Suprapubic skin (tissue), 4 donors: ENCODE data around the gene EML4. TPM values are rescaled to one million over a fixed set of nuclear protein-coding genes. Genes with fewer than 3 reads are reported as not detected.

Experiments
- DNase-seq, 2 donors: peaks; one replicate each; pipeline ENCODE4 v3.0.0-alpha.2; 2019; ENCODE audit warnings: low spot score in 2 of 2
- H3K27ac ChIP-seq: fragments of 200-600 bp; sonication (generic); one replicate; pipeline ENCODE4 v1.5.1; 2019
- H3K27me3 ChIP-seq: fragments of 200-600 bp; sonication (generic); one replicate; pipeline ENCODE4 v1.5.1; 2019
- H3K36me3 ChIP-seq: fragments of 200-600 bp; sonication (generic); one replicate; pipeline ENCODE4 v1.5.1; 2019
- H3K4me1 ChIP-seq: fragments of 200-600 bp; sonication (generic); one replicate; pipeline ENCODE4 v1.5.1; 2019
- H3K4me3 ChIP-seq: fragments of 200-600 bp; sonication (generic); one replicate; pipeline ENCODE4 v1.5.1; 2019; ENCODE audit warnings: mild to moderate bottlenecking
- H3K9me3 ChIP-seq: fragments of 200-600 bp; sonication (generic); one replicate; pipeline ENCODE4 v1.5.1; 2019
- EP300 ChIP-seq: sonication (generic); formaldehyde crosslinking; IDR thresholded peaks from one replicate; pipeline ENCODE4 v1.6.1; 2017; ENCODE audit warnings: antibody characterized with exemption
- POLR2A ChIP-seq, 2 donors: fragments of 450-650 bp; IDR thresholded peaks; one replicate each; pipeline ENCODE4 v1.6.1; 2017; ENCODE audit warnings: antibody characterized with exemption in 2 of 2, mild to moderate bottlenecking in 2 of 2, moderate library complexity in 2 of 2
- POLR2AphosphoS5 ChIP-seq, 3 donors: sonication (generic); formaldehyde crosslinking; IDR thresholded peaks; one replicate each; pipeline ENCODE4 v1.6.1; 2017; ENCODE audit warnings: antibody characterized with exemption in 3 of 3
- WGBS: methylation state at CpG from one replicate; pipeline ENCODE4 v1.1.5; 2018; 5-methylcytosine and 5-hydroxymethylcytosine counted together
- total RNA-seq, 4 donors: library from RNA; depleted of rRNA; stranded (reverse); fragments of >200 nt; gene quantifications; one replicate each; pipeline ENCODE4 v1.1.0, GENCODE V29; 2016
- TF ChIP-seq, protein P1 (sequence below), 2 donors: fragments of 200-600 bp in 1 of 2; fragments of 450-650 bp in 1 of 2; sonication (generic) in 1 of 2; IDR thresholded peaks; one replicate each; pipeline ENCODE4 v1.5.1; 2016 to 2019; ENCODE audit warnings: antibody characterized with exemption in 2 of 2, mild to moderate bottlenecking in 1 of 2, moderate library complexity in 1 of 2

Gene EML4
- total RNA-seq, 4 donors from 2014 or later = 38.9 to 67.1 (median 43.3) TPM

- WGBS = 71% methylated on average over 1 of the region's 1 CpG
- no peaks in the 10 kb centered on the region for H3K36me3 ChIP-seq
- no peak overlapping the region for H3K4me3 ChIP-seq
- no peak for DNase-seq
- no peak for TF ChIP-seq POLR2A (IDR thresholded peaks at IDR 0.05)
- no peak for TF ChIP-seq POLR2AphosphoS5 (IDR thresholded peaks at IDR 0.05)
- TF ChIP-seq, protein P1, sequence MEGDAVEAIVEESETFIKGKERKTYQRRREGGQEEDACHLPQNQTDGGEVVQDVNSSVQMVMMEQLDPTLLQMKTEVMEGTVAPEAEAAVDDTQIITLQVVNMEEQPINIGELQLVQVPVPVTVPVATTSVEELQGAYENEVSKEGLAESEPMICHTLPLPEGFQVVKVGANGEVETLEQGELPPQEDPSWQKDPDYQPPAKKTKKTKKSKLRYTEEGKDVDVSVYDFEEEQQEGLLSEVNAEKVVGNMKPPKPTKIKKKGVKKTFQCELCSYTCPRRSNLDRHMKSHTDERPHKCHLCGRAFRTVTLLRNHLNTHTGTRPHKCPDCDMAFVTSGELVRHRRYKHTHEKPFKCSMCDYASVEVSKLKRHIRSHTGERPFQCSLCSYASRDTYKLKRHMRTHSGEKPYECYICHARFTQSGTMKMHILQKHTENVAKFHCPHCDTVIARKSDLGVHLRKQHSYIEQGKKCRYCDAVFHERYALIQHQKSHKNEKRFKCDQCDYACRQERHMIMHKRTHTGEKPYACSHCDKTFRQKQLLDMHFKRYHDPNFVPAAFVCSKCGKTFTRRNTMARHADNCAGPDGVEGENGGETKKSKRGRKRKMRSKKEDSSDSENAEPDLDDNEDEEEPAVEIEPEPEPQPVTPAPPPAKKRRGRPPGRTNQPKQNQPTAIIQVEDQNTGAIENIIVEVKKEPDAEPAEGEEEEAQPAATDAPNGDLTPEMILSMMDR (IDR thresholded peaks at IDR 0.05) = no peak
- no peak for TF ChIP-seq EP300
- H3K4me1 ChIP-seq = peaks cover 16% of the 10 kb centered on the region
- H3K27ac ChIP-seq = no peak overlapping the region
- H3K27me3 ChIP-seq = no peaks in the 10 kb centered on the region
- H3K9me3 ChIP-seq = no peaks in the 10 kb centered on the region
Measured at GRCh38 chr2:42228101-42228500, 58.9 kb downstream of the EML4 start.

DNA sequence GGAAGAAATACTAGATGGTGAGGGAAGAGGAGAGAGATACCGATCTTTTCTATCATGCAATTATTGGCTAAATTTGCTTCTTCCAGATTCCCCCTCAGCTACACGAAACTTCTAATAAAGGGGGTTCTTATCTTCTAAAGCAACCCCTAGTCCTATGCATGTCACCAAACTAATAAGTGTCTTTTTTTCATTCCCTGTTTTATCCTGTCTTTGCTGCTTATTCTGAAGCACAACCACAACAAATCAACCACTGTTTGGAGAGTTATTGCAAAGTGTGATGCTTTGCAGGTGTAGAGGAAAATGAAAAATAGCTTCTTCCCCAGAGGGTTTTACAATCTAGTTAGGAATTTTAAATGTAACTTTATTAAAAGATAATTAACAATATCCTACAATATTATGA, 60.8 kb downstream of the EML4 start:
- H3K4me3 ChIP-seq = no peak overlapping the region
- 98% methylated on average over 2 of the region's 2 CpGs for WGBS
- H3K36me3 ChIP-seq = no peaks in the 10 kb centered on the region
- DNase-seq = no peak
- TF ChIP-seq, protein P1 (IDR thresholded peaks at IDR 0.05) = no peak
- TF ChIP-seq EP300 = no peak
- no peak for TF ChIP-seq POLR2A (IDR thresholded peaks at IDR 0.05)
- TF ChIP-seq POLR2AphosphoS5 (IDR thresholded peaks at IDR 0.05) = no peak
- no peaks in the 10 kb centered on the region for H3K4me1 ChIP-seq
- no peak overlapping the region for H3K27ac ChIP-seq
- H3K9me3 ChIP-seq = no peaks in the 10 kb centered on the region
- H3K27me3 ChIP-seq = no peaks in the 10 kb centered on the region

DNA sequence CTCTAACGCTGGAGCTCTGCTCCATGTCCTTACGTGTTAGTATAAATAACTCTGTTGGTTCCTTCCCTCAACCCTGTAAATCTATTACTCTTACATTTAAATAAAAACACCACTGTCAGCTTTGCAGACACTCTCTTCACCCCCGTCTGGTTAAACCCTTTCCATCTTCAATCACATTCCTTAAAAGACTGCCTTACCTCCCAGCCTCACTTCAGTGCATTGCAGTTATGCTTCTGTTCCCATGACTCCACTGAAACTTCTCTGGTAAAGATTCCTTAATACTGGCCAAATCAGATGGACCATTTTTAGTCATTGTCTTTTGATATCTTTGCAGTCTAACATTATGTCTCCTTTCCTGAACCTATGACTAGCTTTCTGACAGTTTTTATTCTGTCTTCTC, 61.7 kb downstream of the EML4 start:
- Histone ChIP-seq H3K36me3 (no peaks in the 10 kb centered on the region), H3K9me3 (no peaks in the 10 kb centered on the region), H3K27ac (no peak overlapping the region), H3K4me3 (no peak overlapping the region), H3K4me1 (no peaks in the 10 kb centered on the region), H3K27me3 (no peaks in the 10 kb centered on the region)
- no peak for DNase-seq
- TF ChIP-seq, protein P1 (IDR thresholded peaks at IDR 0.05) = no peak
- TF ChIP-seq POLR2AphosphoS5 (IDR thresholded peaks at IDR 0.05) (no peak), POLR2A (IDR thresholded peaks at IDR 0.05) (no peak), EP300 (no peak)
- 90% methylated on average over 3 of the region's 3 CpGs for WGBS

- no peaks in the 10 kb centered on the region for H3K27me3 ChIP-seq
- no peak overlapping the region for H3K27ac ChIP-seq
- H3K36me3 ChIP-seq = no peaks in the 10 kb centered on the region
- no peak for DNase-seq
- H3K4me3 ChIP-seq = no peak overlapping the region
- no peaks in the 10 kb centered on the region for H3K9me3 ChIP-seq
- TF ChIP-seq POLR2AphosphoS5 (IDR thresholded peaks at IDR 0.05) (no peak), POLR2A (IDR thresholded peaks at IDR 0.05) (no peak), EP300 (no peak)
- TF ChIP-seq, protein P1 (IDR thresholded peaks at IDR 0.05) = no peak
- H3K4me1 ChIP-seq = no peaks in the 10 kb centered on the region
- 80% methylated on average over 1 of the region's 1 CpG for whole genome bisulfite sequencing
Measured at GRCh38 chr2:42232024-42232423, 62.9 kb downstream of the EML4 start.

GRCh38 chr2:42233976-42234441, 64.9 kb downstream of the EML4 start:
- 62% methylated on average over 5 of the region's 5 CpGs for WGBS
- DNase-seq = no peak
- H3K36me3 ChIP-seq = no peaks in the 10 kb centered on the region
- peaks cover 5% of the 10 kb centered on the region for H3K4me1 ChIP-seq
- H3K9me3 ChIP-seq = no peaks in the 10 kb centered on the region
- no peaks in the 10 kb centered on the region for H3K27me3 ChIP-seq
- TF ChIP-seq EP300 (no peak), POLR2A (IDR thresholded peaks at IDR 0.05) (no peak), POLR2AphosphoS5 (IDR thresholded peaks at IDR 0.05) (no peak)
- TF ChIP-seq, protein P1 (IDR thresholded peaks at IDR 0.05) = no peak
- no peak overlapping the region for H3K27ac ChIP-seq
- H3K4me3 ChIP-seq = no peak overlapping the region
